Activated naive CD4-positive, alpha-beta T cell treated with anti-CD3 and anti-CD28 coated beads, Interleukin-2, amount 50 U/mL, for 72 hours (primary cell): ENCODE results near the gene VPS45. TPM values are rescaled to one million over a fixed set of nuclear protein-coding genes. Genes with fewer than 3 reads are reported as not detected.
"Not testable (repeated sequence)": the region's sequence is repeated elsewhere in the genome, so short reads cannot be mapped to it uniquely, and the experiment has no call there.

Experiments used
- ATAC-seq, 2 donors: fragments of 150-1000 bp; cut with Tn5 transposase; 2 replicates each; pipeline ENCODE4 v1.10.0; 2021; ENCODE audit warnings: mild to moderate bottlenecking in 2 of 2, moderate library complexity in 2 of 2
- DNase-seq, 2 donors: peaks; one replicate each; pipeline ENCODE4 v3.0.0; 2021 to 2022; ENCODE audit warnings: low spot score in 2 of 2
- H3K27ac Mint-ChIP-seq, 2 donors: one replicate each; pipeline ENCODE4 v1.8.0; 2022; ENCODE audit warnings: mild to moderate bottlenecking in 2 of 2, mixed read lengths in 2 of 2
- H3K36me3 Mint-ChIP-seq, 2 donors: one replicate each; pipeline ENCODE4 v1.8.0; 2022; ENCODE audit warnings: mixed read lengths in 2 of 2
- H3K9me3 Mint-ChIP-seq, 2 donors: one replicate each; pipeline ENCODE4 v1.8.0; 2022; ENCODE audit warnings: mixed read lengths in 2 of 2
- total RNA-seq, 2 donors: library from RNA; stranded (reverse); gene quantifications; one replicate each; pipeline ENCODE4 v1.2.3, GENCODE V29; 2022

The VPS45 gene
- total RNA-seq, 2 donors from 2014 or later, result 25.0 to 42.4 TPM

GRCh38 chr1:150144606-150145005 lies 77.0 kb downstream of the VPS45 start:
- ATAC-seq, result no peak
- H3K27ac Mint-ChIP-seq, result no peak overlapping the region
- DNase-seq, result no peak
- H3K36me3 Mint-ChIP-seq, result no peaks in the 10 kb centered on the region
- no peaks in the 10 kb centered on the region for H3K9me3 Mint-ChIP-seq

- H3K36me3 Mint-ChIP-seq, ATAC-seq, H3K27ac Mint-ChIP-seq, H3K9me3 Mint-ChIP-seq, DNase-seq: not testable (repeated sequence)
Measured at GRCh38 chr1:150146016-150146415, 78.4 kb downstream of the VPS45 start.

- no peak for ATAC-seq
- H3K36me3 Mint-ChIP-seq, result peaks cover 0 to 11% of the 10 kb centered on the region in 2 donors
- no peak overlapping the region for H3K27ac Mint-ChIP-seq
- no peak for DNase-seq
- no peaks in the 10 kb centered on the region for H3K9me3 Mint-ChIP-seq
Measured at GRCh38 chr1:150146849-150147542, 79.4 kb downstream of the VPS45 start.

- DNase-seq, result no peak
Measured at GRCh38 chr1:150148837-150149270, 81.3 kb downstream of the VPS45 start.

GRCh38 chr1:150149271-150150132 lies 81.9 kb downstream of the VPS45 start, which contains the start of gene PLEKHO1:
TSS of gene PLEKHO1 (plus strand) at chr1:150149916. CDS start at chr1:150150258, 342 bp downstream.
- Mint-ChIP-seq H3K36me3 (peaks cover 0 to 16% of the 10 kb centered on the region in 2 donors), H3K9me3 (no peaks in the 10 kb centered on the region), H3K27ac (peak within 1 kb of the TSS in 1 of 2 donors; percentile 5)
- ATAC-seq (peak; percentile 82 to 89), DNase-seq (peak; percentile 65 to 73)

More at GRCh38 chr1:150148837-150149270, 81.3 kb downstream of the VPS45 start:
- ATAC-seq, result no peak
- Mint-ChIP-seq H3K36me3 (peaks cover 0 to 11% of the 10 kb centered on the region in 2 donors), H3K9me3 (no peaks in the 10 kb centered on the region), H3K27ac (no peak overlapping the region)

- peaks cover 0 to 16% of the 10 kb centered on the region in 2 donors for H3K36me3 Mint-ChIP-seq
- no peaks in the 10 kb centered on the region for H3K9me3 Mint-ChIP-seq
- H3K27ac Mint-ChIP-seq, result peak overlapping the region in 1 of 2 donors; percentile 69
- no peak for ATAC-seq
- no peak for DNase-seq
Measured at GRCh38 chr1:150150133-150151021, 82.8 kb downstream of the VPS45 start.

- ATAC-seq (peak in 1 of 2 donors; percentile 55), DNase-seq (peak in 1 of 2 donors; percentile 34)
- Mint-ChIP-seq H3K27ac (peak overlapping the region; percentile 69 to 78), H3K9me3 (no peaks in the 10 kb centered on the region), H3K36me3 (peaks cover 0 to 16% of the 10 kb centered on the region in 2 donors)
Measured at GRCh38 chr1:150151291-150152181, 84.0 kb downstream of the VPS45 start.

GRCh38 chr1:150152182-150152536 lies 84.6 kb downstream of the VPS45 start:
- no peak for ATAC-seq
- no peak for DNase-seq
- H3K27ac Mint-ChIP-seq, result peak overlapping the region; percentile 69 to 78
- H3K9me3 Mint-ChIP-seq, result no peaks in the 10 kb centered on the region
- H3K36me3 Mint-ChIP-seq, result peaks cover 2 to 16% of the 10 kb centered on the region in 2 donors

- H3K9me3 Mint-ChIP-seq, result no peaks in the 10 kb centered on the region
- no peak overlapping the region for H3K27ac Mint-ChIP-seq
- DNase-seq (no peak), ATAC-seq (no peak)
- H3K36me3 Mint-ChIP-seq, result peaks cover 8 to 17% of the 10 kb centered on the region in 2 donors
Measured at GRCh38 chr1:150152772-150153456, 85.3 kb downstream of the VPS45 start.

- no peak for ATAC-seq
- Mint-ChIP-seq H3K36me3 (peaks cover 11 to 21% of the 10 kb centered on the region in 2 donors), H3K27ac (no peak overlapping the region), H3K9me3 (no peaks in the 10 kb centered on the region)
- DNase-seq, result no peak
Measured at GRCh38 chr1:150154143-150154542, 86.6 kb downstream of the VPS45 start.

- H3K27ac Mint-ChIP-seq, result no peak overlapping the region
Measured at GRCh38 chr1:150155413-150156071, 88.0 kb downstream of the VPS45 start.

GRCh38 chr1:150156868-150157603 lies 89.5 kb downstream of the VPS45 start:
- Mint-ChIP-seq H3K36me3 (peaks cover 10 to 11% of the 10 kb centered on the region in 2 donors), H3K9me3 (no peaks in the 10 kb centered on the region), H3K27ac (no peak overlapping the region)
- DNase-seq (no peak), ATAC-seq (no peak)

More at GRCh38 chr1:150155413-150156071, 88.0 kb downstream of the VPS45 start:
- H3K9me3 Mint-ChIP-seq, result no peaks in the 10 kb centered on the region
- DNase-seq, result no peak
- no peak for ATAC-seq
- H3K36me3 Mint-ChIP-seq, result peaks cover 11 to 21% of the 10 kb centered on the region in 2 donors

GRCh38 chr1:150159550-150159949 lies 92.0 kb downstream of the VPS45 start:
- H3K9me3 Mint-ChIP-seq, result no peaks in the 10 kb centered on the region
- H3K27ac Mint-ChIP-seq, result no peak overlapping the region
- peaks cover 6 to 11% of the 10 kb centered on the region in 2 donors for H3K36me3 Mint-ChIP-seq
- DNase-seq, result no peak
- ATAC-seq, result no peak
